Activated CD4-positive, alpha-beta memory T cell treated with anti-CD3 and anti-CD28 coated beads for 36 hours (primary cell): ENCODE results near the gene MEN1. TPM values are rescaled to one million over a fixed set of nuclear protein-coding genes. Genes with fewer than 3 reads are reported as not detected.
"Not testable (repeated sequence)": the region's sequence is repeated elsewhere in the genome, so short reads cannot be mapped to it uniquely, and the experiment has no call there.

Source experiments
- CTCF ChIA-PET: fragments of 350-600 bp; sonication (Branson Sonifier 250); formaldehyde crosslinking; loops from one replicate; lab custom pipeline; 2021; ENCODE audit warnings: antibody characterized with exemption, inconsistent platforms; lab: Charles Lee
- POLR2A ChIA-PET: fragments of 350-600 bp; sonication (Branson Sonifier 250); formaldehyde crosslinking; loops from one replicate; lab custom pipeline; 2021; ENCODE audit warnings: antibody characterized with exemption; lab: Charles Lee
- DNase-seq: peaks from one replicate; pipeline ENCODE4 v3.0.0-alpha.2; 2020
- H3K27ac Mint-ChIP-seq: one replicate; pipeline ENCODE4 v1.8.0; 2021; ENCODE audit warnings: mixed read lengths
- H3K27me3 Mint-ChIP-seq: one replicate; pipeline ENCODE4 v1.8.0; 2021; ENCODE audit warnings: mixed read lengths
- H3K36me3 Mint-ChIP-seq: one replicate; pipeline ENCODE4 v1.8.0; 2021; ENCODE audit warnings: mixed read lengths
- H3K4me1 Mint-ChIP-seq: one replicate; pipeline ENCODE4 v1.8.0; 2021; ENCODE audit warnings: low read depth, mixed read lengths
- H3K4me3 Mint-ChIP-seq: one replicate; pipeline ENCODE4 v1.8.0; 2021; ENCODE audit warnings: mild to moderate bottlenecking, mixed read lengths
- H3K9me3 Mint-ChIP-seq: one replicate; pipeline ENCODE4 v1.8.0; 2021; ENCODE audit warnings: mixed read lengths
- intact Hi-C: fragments of 100-400 bp; cut with micrococcal nuclease; formaldehyde crosslinking; loops from one replicate; pipeline ENCODE4 v1.15.1; 2023
- total RNA-seq, 2 experiments: library from RNA; stranded (reverse); gene quantifications; one replicate each; pipeline ENCODE4 v1.2.3, GENCODE V29; 2021

The MEN1 gene
- total RNA-seq, 2 experiments from 2014 or later, result 31.3 to 32.2 TPM

- H3K4me3 Mint-ChIP-seq, result no peak overlapping the region
- H3K27ac Mint-ChIP-seq, result peak overlapping the region; percentile 69
- intact Hi-C loops, result loop anchor here (5.0 kb wide), 1 partner anchor 479 kb away; the partner anchor contains the start of gene DPF2
- peaks cover 88% of the 10 kb centered on the region for H3K4me1 Mint-ChIP-seq
- POLR2A ChIA-PET, result interaction anchor here (6.3 to 20.4 kb wide), 3 partner anchors 11 to 25 kb away, joined by 31 to 460 read pairs (median 67); partner anchors contain the start of gene EHD1
- no peak for DNase-seq
- H3K36me3 Mint-ChIP-seq, result peaks cover 47% of the 10 kb centered on the region
- CTCF ChIA-PET, result interaction anchor here (1.1 to 29.1 kb wide), 4 partner anchors 4 to 160 kb away, joined by 4 to 1198 read pairs (median 328); partner anchors contain the start of genes ARL2, CDC42BPG and EHD1
- H3K27me3 Mint-ChIP-seq, result no peaks in the 10 kb centered on the region
- H3K9me3 Mint-ChIP-seq, result no peaks in the 10 kb centered on the region
These were observed 43.4 kb upstream of the MEN1 start for GRCh38 chr11:64853709-64854108.

GRCh38 chr11:64852804-64853509 lies 42.6 kb upstream of the MEN1 start:
- POLR2A ChIA-PET, result interaction anchor here (1.3 to 20.4 kb wide), 5 partner anchors 9 to 46 kb away, joined by 4 to 460 read pairs (median 31); partner anchors contain the start of gene EHD1
- H3K27me3 Mint-ChIP-seq, result no peaks in the 10 kb centered on the region
- peak overlapping the region; percentile 76 for H3K27ac Mint-ChIP-seq
- DNase-seq, result no peak
- H3K36me3 Mint-ChIP-seq, result peaks cover 42% of the 10 kb centered on the region
- CTCF ChIA-PET, result interaction anchor here (1.1 to 29.1 kb wide), 4 partner anchors 3 to 161 kb away, joined by 4 to 1198 read pairs (median 328); partner anchors contain the start of genes ARL2, CDC42BPG and EHD1
- no peak overlapping the region for H3K4me3 Mint-ChIP-seq
- H3K4me1 Mint-ChIP-seq, result peaks cover 87% of the 10 kb centered on the region
- intact Hi-C loops, result loop anchor here (5.0 kb wide), 1 partner anchor 479 kb away; the partner anchor contains the start of gene DPF2
- no peaks in the 10 kb centered on the region for H3K9me3 Mint-ChIP-seq

GRCh38 chr11:64851831-64852351 lies 41.5 kb upstream of the MEN1 start:
- Mint-ChIP-seq H3K27ac (peak overlapping the region; percentile 76), H3K9me3 (no peaks in the 10 kb centered on the region), H3K4me3 (peak overlapping the region; percentile 21), H3K36me3 (peaks cover 36% of the 10 kb centered on the region), H3K4me1 (peaks cover 87% of the 10 kb centered on the region), H3K27me3 (no peaks in the 10 kb centered on the region)
- intact Hi-C loops, result loop anchor here (2.0 to 5.0 kb wide), 2 partner anchors 13 to 480 kb away; partner anchors contain the start of gene DPF2
- DNase-seq, result peak; percentile 51
- ChIA-PET POLR2A (interaction anchor here (1.8 to 20.4 kb wide), 4 partner anchors 8 to 27 kb away, joined by 9 to 460 read pairs (median 49); partner anchors contain the start of gene EHD1), CTCF (interaction anchor here (1.0 to 29.1 kb wide), 3 partner anchors 10 to 116 kb away, joined by 3 to 1198 read pairs (median 328); partner anchors contain the start of gene EHD1)

- DNase-seq, result peak; percentile 82
- H3K36me3 Mint-ChIP-seq, result peaks cover 29% of the 10 kb centered on the region
- no peaks in the 10 kb centered on the region for H3K9me3 Mint-ChIP-seq
- H3K27ac Mint-ChIP-seq, result peak overlapping the region; percentile 76
- ChIA-PET POLR2A (interaction anchor here (0.9 to 20.4 kb wide), 5 partner anchors 8 to 43 kb away, joined by 3 to 460 read pairs (median 31); partner anchors contain the start of gene EHD1), CTCF (interaction anchor here (0.6 to 29.1 kb wide), 5 partner anchors 11 to 163 kb away, joined by 3 to 1198 read pairs (median 56); partner anchors contain the start of genes ARL2 and EHD1)
- intact Hi-C loops, result loop anchor here (2.0 to 5.0 kb wide), 2 partner anchors 14 to 481 kb away; partner anchors contain the start of gene DPF2
- peaks cover 79% of the 10 kb centered on the region for H3K4me1 Mint-ChIP-seq
- H3K4me3 Mint-ChIP-seq, result peak overlapping the region; percentile 37
- H3K27me3 Mint-ChIP-seq, result no peaks in the 10 kb centered on the region
These were observed 40.7 kb upstream of the MEN1 start for GRCh38 chr11:64850979-64851567.

- intact Hi-C loops, result loop anchor here (2.0 to 5.0 kb wide), 3 partner anchors 15 to 483 kb away; partner anchors contain the start of genes DPF2 and SNX15
- H3K9me3 Mint-ChIP-seq, result no peaks in the 10 kb centered on the region
- no peaks in the 10 kb centered on the region for H3K27me3 Mint-ChIP-seq
- H3K36me3 Mint-ChIP-seq, result peaks cover 17% of the 10 kb centered on the region
- H3K4me1 Mint-ChIP-seq, result peaks cover 71% of the 10 kb centered on the region
- H3K4me3 Mint-ChIP-seq, result no peak overlapping the region
- ChIA-PET POLR2A (interaction anchor here (0.9 to 8.2 kb wide), 6 partner anchors 9 to 285 kb away, joined by 3 to 67 read pairs (median 16); partner anchors contain the start of genes EHD1 and SYVN1), CTCF (interaction anchor here (0.7 to 29.1 kb wide), 6 partner anchors 10 to 261 kb away, joined by 3 to 1198 read pairs (median 30); partner anchors contain the start of genes ARL2 and EHD1)
- peak overlapping the region; percentile 67 for H3K27ac Mint-ChIP-seq
- DNase-seq, result no peak
These were observed 39.4 kb upstream of the MEN1 start for GRCh38 chr11:64849598-64850356.

GRCh38 chr11:64848826-64849597 lies 38.7 kb upstream of the MEN1 start:
- ChIA-PET POLR2A (interaction anchor here (0.9 to 3.9 kb wide), 11 partner anchors 10 to 286 kb away, joined by 3 to 23 read pairs (median 6); partner anchors contain the start of genes EHD1 and SYVN1), CTCF (interaction anchor here (1.0 to 29.1 kb wide), 10 partner anchors 10 to 272 kb away, joined by 3 to 1198 read pairs (median 7); partner anchors contain the start of genes ARL2, ATG2A, EHD1 and TM7SF2)
- no peak for DNase-seq
- Mint-ChIP-seq H3K9me3 (no peaks in the 10 kb centered on the region), H3K27me3 (no peaks in the 10 kb centered on the region), H3K4me1 (peaks cover 63% of the 10 kb centered on the region), H3K27ac (peak overlapping the region; percentile 5), H3K4me3 (no peak overlapping the region), H3K36me3 (peaks cover 10% of the 10 kb centered on the region)
- intact Hi-C loops, result loop anchor here (5.0 kb wide), 1 partner anchor 178 kb away; the partner anchor contains the start of gene SNX15

- peaks cover 60% of the 10 kb centered on the region for H3K4me1 Mint-ChIP-seq
- H3K27ac Mint-ChIP-seq, result no peak overlapping the region
- DNase-seq, result no peak
- no peak overlapping the region for H3K4me3 Mint-ChIP-seq
- H3K36me3 Mint-ChIP-seq, result peaks cover 4% of the 10 kb centered on the region
- H3K27me3 Mint-ChIP-seq, result no peaks in the 10 kb centered on the region
- ChIA-PET POLR2A (interaction anchor here (1.0 to 3.9 kb wide), 10 partner anchors 11 to 286 kb away, joined by 3 to 23 read pairs (median 7); partner anchors contain the start of genes EHD1 and SYVN1), CTCF (interaction anchor here (0.8 to 29.1 kb wide), 11 partner anchors 9 to 273 kb away, joined by 3 to 1198 read pairs (median 6); partner anchors contain the start of genes ARL2, ATG2A, EHD1 and TM7SF2)
- H3K9me3 Mint-ChIP-seq, result no peaks in the 10 kb centered on the region
- intact Hi-C loops, result loop anchor here (5.0 kb wide), 1 partner anchor 179 kb away; the partner anchor contains the start of gene SNX15
These were observed 38.0 kb upstream of the MEN1 start for GRCh38 chr11:64848214-64848825.

GRCh38 chr11:64846998-64847666 lies 36.8 kb upstream of the MEN1 start:
- H3K4me1 Mint-ChIP-seq, result peaks cover 48% of the 10 kb centered on the region
- no peaks in the 10 kb centered on the region for H3K36me3 Mint-ChIP-seq
- POLR2A ChIA-PET, result interaction anchor here (1.9 to 3.9 kb wide), 4 partner anchors 17 to 38 kb away, joined by 8 to 23 read pairs (median 15); partner anchors contain the start of gene EHD1
- H3K4me3 Mint-ChIP-seq, result no peak overlapping the region
- H3K9me3 Mint-ChIP-seq, result no peaks in the 10 kb centered on the region
- intact Hi-C loops, result loop anchor here (1.0 to 5.0 kb wide), 4 partner anchors 47 to 270 kb away; partner anchors contain the start of genes ARL2, SNX15 and ZNHIT2
- CTCF ChIA-PET, result interaction anchor here (0.6 to 29.1 kb wide), 17 partner anchors 11 to 488 kb away, joined by 3 to 1198 read pairs (median 4); partner anchors contain the start of genes ARL2, ATG2A, EHD1 and FAU
- H3K27me3 Mint-ChIP-seq, result no peaks in the 10 kb centered on the region
- DNase-seq, result peak; percentile 94
- peak overlapping the region; percentile 18 for H3K27ac Mint-ChIP-seq

GRCh38 chr11:64845776-64846129 lies 35.4 kb upstream of the MEN1 start:
- H3K27me3 Mint-ChIP-seq, H3K4me3 Mint-ChIP-seq, H3K36me3 Mint-ChIP-seq, H3K9me3 Mint-ChIP-seq, H3K27ac Mint-ChIP-seq, DNase-seq: not testable (repeated sequence)
- ChIA-PET POLR2A (interaction anchor here (0.7 kb wide), 1 partner anchor 41 kb away, joined by 3 read pairs; no protein-coding TSS in a partner anchor), CTCF (interaction anchor here (1.3 to 29.1 kb wide), 5 partner anchors 10 to 169 kb away, joined by 4 to 1198 read pairs (median 56); partner anchors contain the start of genes ARL2 and EHD1)
- H3K4me1 Mint-ChIP-seq, result peaks cover 34% of the 10 kb centered on the region
- intact Hi-C loops, result loop anchor here (2.0 to 5.0 kb wide), 2 partner anchors 182 to 271 kb away; partner anchors contain the start of genes SNX15 and ZNHIT2
